C4-2B (cell line): ENCODE measurements around the gene NEURL3.
"Not testable (repeated sequence)": the region's sequence is repeated elsewhere in the genome, so short reads cannot be mapped to it uniquely, and the experiment has no call there.

Experiments used
- H3K27ac ChIP-seq: fragments of 450-650 bp; 2 replicates; pipeline ENCODE4 v1.5.1; 2017
- CTCF ChIP-seq: fragments of 450-650 bp; conservative IDR thresholded peaks from 2 replicates; pipeline ENCODE4 v1.5.1; 2017; ENCODE audit warnings: mild to moderate bottlenecking
- ZFX ChIP-seq: fragments of 450-650 bp; IDR thresholded peaks from 2 replicates; pipeline ENCODE4 v1.6.1; 2017

The NEURL3 gene

DNA sequence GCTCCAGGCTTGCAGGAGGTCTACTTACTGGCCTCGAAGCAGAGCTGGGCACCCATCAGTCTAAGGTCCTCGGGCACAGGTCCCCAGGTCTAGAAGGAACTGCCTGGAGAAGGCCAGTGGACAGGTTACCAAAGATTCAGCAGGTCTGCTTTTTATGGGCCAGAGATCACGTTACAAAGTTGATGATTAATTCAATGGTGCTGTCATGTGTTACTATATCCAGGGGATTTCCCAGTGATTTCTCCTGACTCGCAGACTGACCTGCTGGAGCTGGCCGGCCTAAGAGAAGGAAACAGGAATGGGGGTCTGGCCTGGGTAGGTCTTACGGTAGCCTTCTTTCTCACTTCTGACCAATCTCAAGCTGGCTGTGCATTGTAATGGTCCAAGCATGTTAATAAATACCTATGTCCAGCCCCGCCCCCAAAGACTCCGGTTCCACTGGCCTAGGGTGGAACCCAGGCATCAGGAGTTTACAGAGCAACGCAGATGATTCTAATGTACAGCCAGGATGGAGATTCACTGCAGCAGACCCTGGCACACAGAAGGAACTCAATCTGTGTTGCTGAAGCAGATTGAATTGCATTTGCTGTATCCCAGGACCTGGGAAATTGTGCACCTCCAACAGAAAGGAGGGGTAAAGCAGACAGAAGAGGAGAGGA lies at the start of gene NEURL3:
TSS of gene NEURL3 (minus strand) at position 127 of the 659 bp plus-strand sequence. CDS start at position 56, 71 bp downstream.
- H3K27ac ChIP-seq = no peak within 1 kb of the TSS

DNA sequence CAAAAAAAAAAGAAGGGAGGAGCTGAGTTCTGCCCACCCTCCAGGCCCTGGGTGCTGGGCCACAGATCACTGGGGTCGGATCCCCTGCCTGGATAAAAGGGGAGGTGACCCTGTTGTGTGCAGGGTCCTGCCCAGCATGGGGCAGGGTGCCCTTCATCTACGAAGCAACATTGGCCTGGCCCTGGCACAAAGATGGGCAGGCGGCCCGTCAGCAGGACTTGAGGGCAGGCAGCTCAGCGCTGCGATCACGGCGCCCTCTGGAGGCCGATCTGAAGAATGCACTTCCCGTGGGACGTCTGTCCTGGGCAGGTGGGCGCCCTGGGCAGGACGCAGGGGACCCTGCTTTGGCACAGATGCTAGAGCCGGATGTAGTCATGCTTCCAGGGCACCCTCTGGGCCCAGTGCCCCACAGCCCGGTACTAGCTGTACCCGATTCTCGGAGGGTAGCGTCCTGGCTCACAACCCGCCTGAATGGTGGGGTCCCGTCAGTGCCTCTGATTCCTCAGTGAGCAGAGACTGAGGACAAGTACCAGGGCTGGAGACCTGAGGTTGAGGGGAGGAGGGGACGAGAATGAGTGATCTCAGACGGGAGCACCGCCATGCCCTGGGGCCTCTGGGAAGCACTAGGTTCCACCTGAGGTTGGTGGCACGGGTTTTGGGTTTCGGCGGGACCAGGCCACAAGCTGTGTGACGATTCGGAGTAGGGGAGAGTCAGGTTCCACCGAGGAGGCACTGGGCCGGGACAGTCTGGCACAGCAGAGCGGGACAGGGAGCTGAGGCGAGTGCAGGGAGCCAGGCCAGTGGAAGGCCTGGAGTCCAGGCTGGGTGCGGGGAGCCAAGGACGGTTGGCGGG lies 49.4 kb upstream of the NEURL3 start:
- no peak overlapping the region; the same call in 1 of the 2 replicates for H3K27ac ChIP-seq
- TF ChIP-seq CTCF (peak; percentile 94), ZFX (no peak)

More for the DNA sequence above, at the start of gene NEURL3:
- TF ChIP-seq CTCF (no peak), ZFX (no peak)

DNA sequence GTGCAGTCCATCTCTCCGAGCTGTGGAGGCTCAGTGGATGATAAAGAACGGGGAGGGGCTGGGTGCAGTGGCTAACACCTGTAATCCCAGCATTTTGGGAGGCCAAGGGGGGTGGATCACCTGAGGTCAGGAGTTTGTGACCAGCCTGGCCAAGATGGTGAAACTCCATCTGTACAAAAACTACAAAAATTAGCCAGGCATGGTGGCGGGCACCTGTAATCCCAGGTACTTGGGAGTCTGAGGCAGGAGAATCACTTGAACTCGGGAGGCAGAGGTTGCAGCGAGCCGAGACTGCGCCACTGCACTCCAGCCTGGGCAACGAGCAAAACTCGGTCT lies 48.8 kb upstream of the NEURL3 start:
- H3K27ac ChIP-seq = not testable (repeated sequence)

- TF ChIP-seq CTCF = no peak
- TF ChIP-seq ZFX = no peak
- H3K27ac ChIP-seq = no peak overlapping the region
Measured at GRCh38 chr2:96553176-96553956, 48.2 kb upstream of the NEURL3 start.

GRCh38 chr2:96552315-96553175 lies 47.4 kb upstream of the NEURL3 start:
- TF ChIP-seq ZFX (no peak), CTCF (no peak)
- H3K27ac ChIP-seq = no peak overlapping the region

GRCh38 chr2:96551605-96552314 lies 46.6 kb upstream of the NEURL3 start:
- no peak overlapping the region for H3K27ac ChIP-seq
- TF ChIP-seq ZFX = no peak
- no peak for TF ChIP-seq CTCF
